ENCODE data around the gene CREB3L2.
A peak's percentile ranks its signal among the peaks of the same experiment; 100 is the strongest.

The CREB3L2 gene

DNA sequence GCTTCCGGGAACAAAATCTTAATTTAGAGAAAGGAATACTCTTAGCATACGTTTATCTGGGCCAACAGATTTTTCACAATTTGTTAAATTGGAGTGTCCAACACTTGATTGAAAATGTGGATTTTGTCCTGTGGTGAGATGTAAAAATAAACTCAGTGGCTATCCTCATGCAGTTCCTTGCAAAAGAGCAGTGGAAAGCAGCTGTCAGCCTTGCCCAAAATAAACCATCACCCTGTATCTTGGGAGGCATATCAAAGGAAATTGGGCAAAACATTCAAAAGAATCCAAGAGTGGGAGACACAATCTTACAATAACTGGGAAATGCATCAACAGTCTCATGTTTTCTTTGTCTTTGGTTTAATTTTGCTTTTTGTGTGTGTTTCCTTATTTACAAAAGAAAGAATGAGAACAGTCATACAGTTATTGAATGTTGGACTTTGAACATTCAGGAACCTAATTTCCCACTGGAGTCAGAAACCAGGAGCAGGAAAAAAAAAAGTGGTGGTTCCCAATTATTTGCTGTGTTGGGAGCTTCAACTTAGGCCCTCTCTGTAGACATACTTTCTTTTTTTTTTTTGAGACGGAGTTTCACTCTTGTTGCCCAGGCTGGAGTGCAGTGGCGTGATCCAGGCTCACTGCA, 110.8 kb downstream of the CREB3L2 start:
- no peak for DNase-seq

DNA sequence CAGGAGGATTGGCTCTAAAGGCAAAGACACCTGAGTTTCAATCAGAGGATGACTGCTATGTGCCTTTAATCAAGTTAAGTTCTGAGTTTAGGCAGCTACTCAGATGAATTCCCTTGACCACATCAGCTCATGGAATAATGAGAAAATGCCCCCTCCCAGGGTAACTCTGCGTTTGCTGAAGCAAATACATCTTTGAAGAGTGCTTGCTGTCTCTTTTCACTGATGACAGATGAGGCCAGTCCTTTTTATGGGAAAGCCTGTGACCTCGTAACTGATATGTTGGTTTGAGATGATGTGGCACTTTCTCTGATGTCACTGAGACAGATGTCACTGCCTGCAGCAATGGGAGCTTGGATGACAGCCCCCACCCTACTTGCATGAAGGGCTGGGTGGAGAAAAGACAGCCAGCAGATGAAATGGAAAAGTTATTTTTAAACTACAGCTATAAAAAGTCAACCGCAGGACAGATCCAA, 111.4 kb downstream of the CREB3L2 start:
- no peak for DNase-seq

DNA sequence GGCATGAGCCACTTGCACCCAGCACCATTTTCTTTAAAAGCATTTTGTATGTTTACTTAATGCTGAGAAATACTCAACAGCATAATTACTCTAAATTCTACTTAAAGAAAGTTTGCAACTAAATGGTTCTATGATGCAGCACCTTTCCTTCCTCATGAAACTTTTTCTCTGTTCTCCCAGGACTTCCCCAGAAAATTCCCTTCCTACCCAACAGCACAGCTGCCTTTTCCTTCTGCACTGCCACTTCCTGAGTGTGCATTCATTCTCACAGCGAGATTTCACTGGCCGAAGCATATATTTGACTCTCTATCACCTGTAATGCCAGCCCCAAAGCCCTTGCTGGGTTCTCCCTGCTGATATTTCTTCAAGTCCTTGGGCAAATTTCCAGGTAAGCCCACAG, 113.6 kb downstream of the CREB3L2 start:
- no peak for DNase-seq

DNA sequence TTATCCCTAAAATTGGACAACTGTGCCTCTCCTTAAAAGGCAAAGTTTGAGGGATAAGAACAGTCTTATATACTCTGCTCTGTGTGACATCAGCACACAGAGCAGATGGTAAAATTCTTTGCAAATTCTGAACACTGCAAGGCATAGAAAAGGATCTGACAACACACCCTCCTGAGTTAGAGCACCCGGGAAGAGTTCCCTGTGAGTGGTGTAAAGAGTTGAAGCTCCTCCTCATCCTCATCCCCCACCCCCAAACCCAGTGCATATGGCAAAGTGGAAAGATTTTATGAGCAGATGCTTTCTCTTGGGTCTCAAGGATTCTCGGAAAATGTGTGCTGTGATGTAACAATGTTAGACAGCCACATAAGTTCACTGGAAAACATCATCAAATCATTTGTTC, 115.1 kb downstream of the CREB3L2 start:
- no peak for DNase-seq

DNA sequence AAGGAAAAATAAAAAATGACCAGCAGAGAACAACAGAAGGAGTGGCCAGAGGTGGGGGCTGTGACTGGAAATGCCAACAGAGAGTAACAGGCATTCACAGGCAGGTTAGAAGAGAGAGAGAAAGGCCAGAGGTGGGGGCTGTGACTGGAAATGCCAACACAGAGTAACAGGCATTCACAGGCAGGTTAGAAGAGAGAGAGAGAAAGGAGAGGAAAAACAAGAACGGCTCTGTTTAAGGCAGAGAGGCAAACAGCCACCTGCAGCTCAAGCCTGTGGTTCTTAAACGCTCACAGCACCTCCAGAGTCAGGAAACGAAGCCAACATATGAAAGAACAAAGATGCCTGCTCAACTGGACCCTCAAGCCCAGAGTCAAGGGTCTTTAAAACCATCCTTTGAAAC, 115.6 kb downstream of the CREB3L2 start:
- DNase-seq = no peak

DNA sequence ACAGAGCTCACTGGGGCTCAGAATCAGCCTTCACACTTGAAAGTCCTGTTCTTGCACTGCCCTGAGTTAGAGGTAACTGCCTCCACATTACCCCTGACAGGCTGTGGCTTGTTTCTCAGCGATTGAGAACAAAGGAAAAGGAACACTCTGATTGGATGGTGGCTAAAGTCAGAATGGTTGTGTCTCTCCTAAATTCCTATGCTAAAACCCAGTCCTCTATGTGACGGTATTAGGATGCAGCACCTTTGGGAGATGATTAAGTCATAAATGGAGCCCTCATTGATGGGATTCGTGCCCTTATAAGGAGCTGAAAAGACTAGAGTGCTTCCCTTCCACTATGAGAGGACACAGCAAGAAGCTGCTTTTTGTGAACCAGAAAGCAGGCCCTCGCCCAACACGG, 116.2 kb downstream of the CREB3L2 start:
- DNase-seq = no peak

DNA sequence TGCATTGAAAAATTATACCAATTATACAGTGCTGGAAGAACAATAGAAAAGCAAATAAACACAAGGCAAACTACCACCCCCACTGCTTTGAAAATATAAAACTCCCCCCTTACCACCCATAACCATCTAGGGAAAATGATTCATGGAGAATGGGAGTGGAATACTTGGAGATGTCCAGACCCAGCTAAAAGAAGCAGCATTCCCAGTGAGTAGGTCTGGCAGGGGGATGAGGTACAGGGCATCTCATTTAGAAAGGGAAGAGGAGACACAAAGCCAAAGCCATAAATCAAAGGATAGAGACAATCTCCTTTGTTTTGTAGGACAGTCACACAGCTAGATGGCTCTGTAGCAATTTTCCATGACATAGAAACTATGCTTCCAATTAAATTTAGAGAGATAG, 119.1 kb downstream of the CREB3L2 start:
- DNase-seq = no peak

DNA sequence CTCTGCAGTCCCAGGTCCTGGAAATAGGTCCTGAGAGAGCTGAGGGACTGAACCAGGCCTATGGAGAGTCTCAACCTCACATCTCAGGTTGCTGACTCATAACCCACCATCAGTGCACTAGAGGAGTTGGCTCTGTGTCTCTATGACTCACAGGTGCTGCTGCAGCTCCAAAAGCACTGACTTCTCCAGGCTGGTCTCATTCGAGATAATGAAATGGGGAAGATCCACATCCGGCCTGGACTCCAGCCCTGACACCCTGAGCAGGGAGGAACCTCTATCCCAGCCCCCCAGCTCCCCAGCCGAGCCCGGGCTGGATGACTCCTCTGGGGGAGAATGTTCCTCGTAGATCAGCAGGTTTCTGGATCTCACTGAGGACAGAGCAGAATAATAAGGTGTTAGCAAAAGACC, 119.6 kb downstream of the CREB3L2 start:
- DNase-seq = no peak

DNA sequence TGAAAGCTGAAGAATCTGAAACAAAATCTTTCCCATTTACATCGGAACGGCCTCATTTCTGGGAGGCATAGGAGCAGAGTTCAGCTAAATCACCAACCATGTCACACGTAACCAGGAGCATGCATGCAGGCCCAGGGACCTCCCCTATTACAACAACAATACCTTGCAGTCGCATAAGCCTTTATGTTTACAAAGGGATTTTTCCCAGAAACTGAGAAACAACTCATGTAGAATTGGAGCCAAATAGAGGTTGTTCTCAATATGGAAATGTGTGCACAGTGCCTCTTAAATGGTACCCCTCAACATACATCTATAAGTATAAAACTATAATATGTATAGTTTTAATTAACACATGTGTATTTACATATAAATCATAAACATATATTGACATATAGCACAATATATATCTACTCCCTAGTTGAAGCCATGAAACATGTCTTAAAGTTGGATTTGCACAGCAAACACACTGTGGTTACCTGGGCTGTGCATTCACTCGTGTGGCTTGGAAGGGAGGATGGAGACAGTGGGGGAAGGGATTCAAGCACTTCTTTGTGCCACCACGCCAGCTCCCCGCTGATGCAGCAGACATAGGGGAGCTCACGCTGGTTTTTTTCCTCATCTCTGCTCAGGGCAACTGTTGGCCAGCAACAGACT, 120.2 kb downstream of the CREB3L2 start:
- DNase-seq = no peak

DNA sequence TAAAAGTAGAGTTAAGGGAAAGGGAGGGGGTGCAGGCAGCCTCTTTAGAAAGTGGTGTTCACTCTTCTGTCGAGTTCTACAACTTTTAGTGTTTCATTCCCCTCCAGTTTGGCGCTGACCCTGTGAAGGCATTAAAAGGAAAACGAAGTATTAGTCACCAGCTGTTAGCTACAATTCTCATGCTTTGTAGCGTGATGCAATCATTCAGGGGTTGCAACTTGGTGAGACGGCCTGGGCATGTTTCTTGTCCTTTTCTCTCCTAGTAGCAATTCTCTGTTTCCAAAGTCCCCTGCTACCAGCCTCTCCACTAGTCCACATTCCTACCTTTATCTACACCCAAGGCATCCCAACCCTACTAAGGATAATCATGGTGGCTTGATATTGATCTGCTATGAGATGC, 121.5 kb downstream of the CREB3L2 start:
- no peak for DNase-seq

DNA sequence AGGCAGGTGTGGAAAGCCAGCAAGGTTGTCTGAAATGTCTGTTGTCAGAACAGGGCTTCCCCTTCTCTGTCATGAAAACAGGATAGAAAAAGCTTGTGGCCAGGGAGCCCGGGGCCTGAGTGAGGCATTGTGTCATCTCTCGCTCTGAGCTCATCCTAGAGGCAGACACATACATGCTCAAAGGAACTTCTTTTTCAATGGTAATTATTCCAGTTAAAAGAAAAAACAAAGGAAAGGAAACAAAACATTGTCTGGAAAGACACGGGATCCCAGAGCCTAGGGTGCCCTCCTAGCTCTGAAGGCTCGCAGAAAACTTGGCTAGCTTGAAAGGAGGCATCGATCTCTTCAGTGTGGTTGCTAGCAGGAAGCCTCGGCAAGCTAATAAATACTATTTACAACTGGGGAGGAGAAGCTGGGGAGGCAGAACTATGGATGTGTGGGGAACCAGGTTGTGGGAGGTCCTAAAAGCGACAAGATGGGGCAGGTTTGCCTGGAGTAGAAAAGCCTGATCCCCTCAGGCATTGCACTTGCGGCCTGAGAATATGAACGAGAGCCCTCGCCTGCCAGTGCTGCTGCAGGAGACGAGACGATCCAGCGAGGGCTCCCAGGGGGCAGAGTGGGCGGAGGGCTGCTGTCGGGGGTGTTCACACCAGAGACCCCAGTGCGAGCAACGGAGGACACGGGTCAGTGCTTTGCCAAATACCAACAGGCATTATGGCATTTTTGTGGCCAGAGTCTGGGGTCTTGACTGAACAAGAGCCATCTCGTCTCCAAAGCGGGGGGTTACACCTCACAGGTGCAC, 122.3 kb downstream of the CREB3L2 start:
- peak; percentile 24 for DNase-seq

DNA sequence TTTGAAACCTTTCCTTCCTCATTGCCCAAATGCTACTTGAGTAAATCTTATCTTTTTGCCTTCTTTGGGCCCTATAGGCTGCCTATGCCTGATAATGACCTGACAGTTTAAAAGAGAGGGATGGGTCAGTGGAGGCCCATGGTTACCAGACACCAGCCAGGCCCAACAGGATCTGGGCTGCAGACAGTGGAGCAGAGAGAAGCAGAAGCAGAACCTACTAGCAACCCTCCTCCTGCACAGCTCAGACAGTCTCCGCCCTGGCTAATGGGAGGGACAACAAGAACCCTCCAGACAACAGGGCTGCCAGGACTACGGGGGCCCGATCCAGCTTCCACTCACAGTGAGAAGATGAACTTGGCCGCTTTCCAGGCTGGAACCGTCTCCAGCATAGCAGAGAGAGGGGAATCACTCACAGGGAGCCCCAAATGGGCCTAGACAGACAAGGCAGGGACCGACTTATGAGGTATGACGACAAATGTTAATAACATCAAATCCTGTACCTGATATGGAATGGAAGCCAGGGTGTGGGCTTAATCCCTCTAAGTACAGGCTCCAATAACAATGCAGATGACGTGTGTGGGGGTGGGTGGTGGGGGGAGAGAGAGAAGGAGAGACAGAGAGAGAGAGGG, 123.4 kb downstream of the CREB3L2 start:
- peak; percentile 53 for DNase-seq

DNA sequence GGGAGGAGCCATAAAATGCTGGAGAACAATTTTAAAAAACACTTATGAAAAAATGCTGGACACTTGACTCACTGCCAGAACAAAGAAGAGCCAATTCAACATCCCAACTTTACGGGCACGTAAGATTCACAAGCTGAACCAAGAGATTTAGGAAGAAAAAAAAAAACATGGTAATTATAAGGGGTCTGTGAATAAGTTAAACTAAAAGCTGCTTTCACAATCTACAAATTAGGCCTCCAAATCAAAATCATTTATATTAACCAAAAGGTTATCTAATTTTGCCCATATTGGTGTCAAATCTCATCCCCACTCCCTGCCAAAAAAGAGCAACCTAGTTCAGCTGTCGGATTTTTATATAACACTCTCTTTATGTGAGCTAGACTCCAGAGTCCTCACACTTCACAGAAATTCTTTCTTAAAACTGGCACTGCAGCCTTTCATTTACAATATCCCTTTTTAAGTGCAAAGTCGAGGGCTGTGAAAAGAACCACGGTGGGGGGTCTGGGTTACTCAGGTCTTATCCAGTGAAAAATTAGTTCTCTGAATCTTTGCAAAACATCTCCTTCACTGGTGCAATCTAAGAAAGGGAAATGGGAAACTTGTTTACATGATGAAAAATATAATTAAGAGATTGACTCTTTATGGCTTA, 124.7 kb downstream of the CREB3L2 start:
- no peak for DNase-seq

DNA sequence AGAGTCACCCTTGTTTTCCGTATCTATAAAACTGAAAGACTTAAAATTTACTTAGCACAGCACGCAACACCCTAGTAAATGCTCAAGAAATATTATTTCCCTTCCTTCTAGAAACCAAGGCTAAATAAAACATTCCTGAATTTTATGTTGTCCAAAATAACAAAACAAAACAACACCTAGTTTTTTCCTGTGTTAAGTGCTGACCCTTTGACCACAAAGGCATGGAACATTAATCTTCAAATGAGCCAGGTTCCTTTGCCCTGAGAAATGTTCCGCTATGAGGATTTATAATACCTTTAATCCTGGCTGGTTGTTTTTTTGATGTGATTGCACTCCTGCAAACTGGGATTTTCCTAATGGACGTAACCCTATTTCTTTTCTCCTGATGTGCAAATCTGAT, 126.1 kb downstream of the CREB3L2 start:
- no peak for DNase-seq

DNA sequence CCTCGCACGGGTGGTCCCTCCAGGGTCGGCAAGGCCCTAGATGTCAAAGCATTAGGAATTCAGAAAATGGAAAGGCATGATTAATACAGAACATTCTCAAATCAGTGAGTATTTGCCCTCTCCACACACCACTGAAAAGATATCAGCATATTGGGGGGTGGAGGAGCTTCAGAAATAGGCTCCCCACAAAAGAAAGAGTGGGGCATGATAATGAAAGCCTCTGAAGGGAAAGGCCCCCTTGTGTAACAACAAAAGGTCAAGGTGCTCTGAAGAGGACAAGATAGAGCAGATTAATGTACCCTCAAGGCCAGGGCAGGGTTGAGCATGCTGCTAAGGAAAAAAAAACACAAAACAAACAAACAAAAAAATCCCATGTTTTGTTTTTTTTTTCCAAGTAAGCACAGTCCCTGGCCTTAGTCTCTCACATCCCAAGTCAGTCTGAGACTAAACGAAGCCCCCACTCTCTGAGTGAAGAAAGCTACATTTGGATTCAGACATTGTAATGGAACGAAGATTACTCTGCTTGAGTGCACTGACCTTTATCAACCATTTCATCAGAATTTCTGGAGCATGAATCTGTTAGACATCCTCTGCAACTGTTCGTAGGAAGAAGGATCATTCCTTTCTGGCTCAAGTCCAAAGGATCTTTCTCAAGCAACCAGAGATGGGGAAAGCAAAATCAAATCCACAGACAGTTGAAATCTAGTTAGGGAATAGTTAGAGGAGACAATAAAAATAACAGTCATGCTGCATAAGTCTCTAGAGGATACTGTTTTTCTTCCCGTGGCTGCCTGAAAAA, 127.7 kb downstream of the CREB3L2 start:
- peak; percentile 86 for DNase-seq

DNA sequence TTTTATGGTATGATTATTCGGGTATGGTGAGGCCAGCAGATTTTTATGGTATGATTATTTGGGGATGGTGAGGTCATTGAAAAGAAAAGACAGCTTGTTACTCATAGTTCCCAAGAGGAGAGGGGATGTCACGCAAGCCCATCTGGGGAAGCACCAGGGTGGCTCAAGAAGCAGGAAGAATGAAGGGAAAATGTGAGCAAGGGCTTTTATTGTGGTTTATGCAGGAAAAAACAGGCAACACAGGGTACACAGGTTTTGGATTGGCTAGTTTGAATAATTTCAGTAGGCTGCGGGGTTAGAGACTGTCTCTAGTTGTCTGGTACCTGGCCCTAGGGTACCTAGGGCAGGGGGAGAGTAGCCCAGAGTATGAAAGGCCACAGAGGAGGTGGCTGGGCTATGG, 128.4 kb downstream of the CREB3L2 start:
- DNase-seq = no peak

DNA sequence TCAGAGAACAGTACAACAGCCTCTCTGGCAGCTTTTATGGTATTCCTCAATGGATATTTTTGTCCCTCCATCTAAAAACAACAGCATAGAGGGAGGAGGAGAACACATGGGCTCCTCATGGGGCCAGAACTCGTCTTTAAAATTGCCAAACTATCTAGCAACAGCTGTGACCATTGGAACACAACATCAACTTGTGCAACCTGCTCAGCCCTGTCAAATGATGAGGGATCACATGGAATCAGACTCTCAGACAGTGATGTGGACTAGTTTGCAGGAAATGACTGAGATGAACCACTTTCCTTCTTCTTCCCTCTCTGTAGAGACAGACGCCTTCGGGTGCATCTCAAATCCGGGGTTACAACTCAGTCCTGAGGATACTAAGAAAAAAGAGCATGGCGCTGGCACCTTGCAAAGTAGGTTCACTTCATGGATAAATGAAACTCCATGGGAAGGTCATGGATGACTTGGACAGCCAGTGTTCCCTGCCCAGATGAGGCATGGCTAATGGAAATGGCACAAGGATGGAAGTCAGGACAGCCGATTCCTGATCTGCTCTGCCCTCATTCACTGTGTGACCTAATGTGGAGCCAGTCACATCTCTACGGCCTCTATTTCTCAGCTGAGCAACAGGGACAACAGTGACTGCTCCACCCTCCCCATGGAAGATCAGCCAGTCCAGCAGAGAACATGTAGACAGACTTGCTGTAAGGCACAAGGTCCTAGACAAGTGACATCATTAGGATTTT, 130.5 kb downstream of the CREB3L2 start:
- no peak for DNase-seq

DNA sequence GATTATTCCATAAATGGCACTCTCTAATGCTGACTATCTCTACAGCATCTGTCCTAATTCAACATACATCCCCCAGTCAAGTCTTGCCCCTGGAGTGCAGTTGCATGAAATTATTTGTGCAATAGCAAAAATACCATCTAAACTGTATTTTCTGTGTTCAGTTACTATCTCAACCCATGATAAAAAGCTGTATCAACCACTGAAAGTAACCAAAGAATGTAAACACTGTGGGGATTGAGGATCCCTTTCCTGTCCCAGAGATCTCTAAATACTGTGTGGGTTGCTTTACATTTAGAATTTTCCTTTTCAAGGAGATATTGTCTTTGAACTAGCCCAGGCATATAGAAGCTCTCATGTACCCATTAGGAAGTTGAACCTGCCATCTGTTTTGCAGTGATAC, 131.2 kb downstream of the CREB3L2 start:
- DNase-seq = no peak

DNA sequence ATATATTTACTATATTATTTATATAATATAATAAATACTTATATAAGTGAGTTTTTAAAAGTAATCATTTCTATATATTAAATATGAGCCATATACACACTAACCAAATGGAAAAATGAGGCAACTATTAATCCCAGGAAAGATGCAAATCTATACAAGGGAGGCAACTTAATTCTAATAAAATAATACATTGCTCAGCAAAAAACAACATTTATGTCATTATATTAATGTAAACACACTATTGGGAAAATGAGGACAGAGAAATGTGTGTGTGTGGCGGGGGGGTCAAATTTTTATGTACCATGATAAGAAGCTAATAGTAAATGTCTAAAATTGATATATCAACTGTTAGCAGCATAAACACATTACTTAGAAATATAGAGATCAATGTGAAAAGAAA, 131.8 kb downstream of the CREB3L2 start:
- no peak for DNase-seq

DNA sequence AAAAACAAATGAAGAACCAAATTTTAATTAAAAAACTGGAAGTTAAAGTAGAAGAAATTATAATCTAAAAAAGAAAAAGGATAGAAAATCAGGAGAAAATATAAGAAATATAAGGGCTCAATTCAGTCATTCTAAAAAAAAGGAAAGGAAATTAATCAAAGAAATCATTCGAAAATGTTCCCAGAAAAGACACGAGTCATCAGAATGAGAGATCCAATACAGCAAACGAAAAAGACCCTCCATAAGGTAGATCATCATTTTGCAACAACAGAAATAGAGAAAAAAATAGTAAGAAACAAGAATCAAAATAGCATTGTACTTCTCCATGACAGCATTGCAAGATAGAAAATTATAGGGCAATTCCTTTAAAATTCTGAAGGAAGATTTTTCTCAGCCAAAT, 132.6 kb downstream of the CREB3L2 start:
- no peak for DNase-seq

DNA sequence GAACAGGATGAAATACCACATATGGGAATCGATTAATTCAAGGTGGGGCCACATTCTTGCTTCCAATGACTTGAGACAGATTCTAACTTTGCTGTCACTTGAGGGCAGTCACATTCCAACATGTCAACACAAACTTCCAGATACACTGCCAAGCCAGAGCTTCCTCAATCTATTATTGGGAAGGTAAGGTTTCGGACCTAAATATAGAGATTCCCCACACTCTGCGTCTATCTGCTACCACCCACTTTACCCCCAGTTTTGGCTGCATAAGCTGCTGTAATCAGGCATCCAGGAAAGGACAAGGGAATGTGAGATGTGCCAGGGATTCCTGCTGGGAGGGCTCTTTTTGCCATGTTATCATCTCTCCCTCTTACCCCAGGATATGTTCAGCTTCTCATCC, 134.6 kb downstream of the CREB3L2 start:
- no peak for DNase-seq
